ENCODE results near the gene LRRTM3.

LRRTM3 gene

DNA sequence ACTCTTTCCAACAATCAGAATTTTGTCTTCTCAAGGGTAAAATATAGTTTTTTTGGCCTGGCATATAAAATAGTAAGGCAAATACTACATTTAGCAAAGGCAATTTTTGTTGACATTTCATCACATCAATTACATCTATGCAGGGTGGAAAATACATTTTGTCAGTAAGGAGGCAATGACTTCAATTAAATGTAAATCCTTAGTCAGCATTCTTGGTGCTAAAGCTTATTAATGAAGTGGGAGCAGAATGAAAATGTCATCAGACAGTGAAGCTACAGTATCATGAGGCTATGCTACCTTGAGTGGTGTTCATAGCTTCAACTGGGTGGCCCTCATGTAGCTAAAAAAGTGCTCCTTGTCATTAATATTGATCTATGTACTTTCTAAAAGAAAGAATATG lies 8.9 kb downstream of the LRRTM3 start:
- no peak for DNase-seq (ENCODE audit: low spot score)

DNA sequence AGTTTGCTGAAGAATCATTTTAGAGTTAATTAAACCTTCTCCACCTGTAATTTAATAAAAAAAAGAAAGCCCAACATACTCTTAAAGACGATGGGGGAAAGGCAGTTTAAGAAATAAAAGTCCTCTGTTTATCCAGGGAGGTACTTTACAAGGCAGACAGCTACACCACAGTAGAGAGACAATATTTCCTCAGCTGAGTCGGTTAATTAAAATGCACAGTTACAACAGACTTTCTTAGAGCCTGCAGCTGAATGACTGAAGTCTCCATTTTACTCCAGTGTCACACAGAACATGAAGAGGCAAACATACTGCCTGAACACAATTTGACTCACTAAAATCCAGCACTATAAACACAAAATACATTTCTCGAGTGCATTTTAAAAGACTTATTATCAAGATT lies 15.1 kb downstream of the LRRTM3 start:
- DNase-seq (ENCODE audit: low spot score) = no peak

DNA sequence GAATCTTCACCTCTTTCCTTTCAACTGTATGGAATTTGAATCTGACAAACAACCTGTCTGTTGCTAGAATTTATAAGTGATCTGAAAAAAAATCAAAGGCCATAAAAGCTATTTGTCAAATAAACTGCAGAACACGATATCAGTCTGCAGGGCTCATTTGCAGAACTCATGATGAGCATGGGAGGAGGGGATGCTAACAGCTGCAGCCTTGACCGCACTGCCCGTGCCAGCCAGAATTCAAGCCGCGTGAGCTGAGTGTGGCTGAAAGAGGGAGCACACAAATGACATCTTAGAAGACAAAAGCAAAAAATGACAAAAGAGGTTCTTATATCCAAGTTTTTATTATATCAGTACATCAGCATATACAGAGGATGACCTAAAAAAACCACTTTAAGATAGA lies 15.7 kb downstream of the LRRTM3 start:
- DNase-seq (ENCODE audit: low spot score) = no peak

DNA sequence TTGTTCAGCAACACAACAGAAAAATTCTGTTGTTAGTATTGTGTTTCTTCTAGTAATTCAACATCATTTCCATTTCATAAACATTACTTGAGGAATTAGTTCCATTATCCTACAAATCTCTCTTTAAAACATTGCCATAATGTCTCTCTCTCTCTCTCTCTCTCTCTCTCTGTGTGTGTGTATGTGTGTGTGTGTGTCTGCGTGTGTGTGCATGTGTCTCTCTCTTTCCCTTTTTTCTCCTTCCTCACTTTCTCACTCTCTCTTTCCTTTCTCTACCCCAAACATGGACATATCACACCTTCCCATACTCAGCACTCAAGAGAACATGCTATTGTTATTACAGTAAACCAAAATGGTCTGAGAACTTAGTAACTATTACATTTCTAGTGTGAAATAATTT lies 16.6 kb downstream of the LRRTM3 start:
- no peak for DNase-seq (ENCODE audit: low spot score)

DNA sequence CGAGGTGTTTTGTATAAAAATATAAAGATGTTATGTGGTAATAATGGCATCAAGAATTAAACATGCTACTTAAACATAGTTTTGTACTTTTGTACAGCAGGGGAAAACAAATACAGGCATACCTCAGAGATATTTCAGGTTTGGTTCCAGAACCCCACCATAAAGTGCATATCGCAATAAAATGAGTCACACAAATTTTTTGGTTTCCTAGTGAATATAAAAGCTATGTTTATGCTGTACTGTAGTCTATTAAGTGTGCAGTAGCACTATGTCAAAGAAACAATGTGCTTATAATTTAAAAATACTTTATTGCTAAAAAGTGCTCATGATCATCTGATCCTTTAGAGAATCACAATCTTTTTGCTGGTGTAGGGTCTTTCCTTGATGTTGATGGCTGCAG lies 17.8 kb downstream of the LRRTM3 start:
- no peak for DNase-seq (ENCODE audit: low spot score)

DNA sequence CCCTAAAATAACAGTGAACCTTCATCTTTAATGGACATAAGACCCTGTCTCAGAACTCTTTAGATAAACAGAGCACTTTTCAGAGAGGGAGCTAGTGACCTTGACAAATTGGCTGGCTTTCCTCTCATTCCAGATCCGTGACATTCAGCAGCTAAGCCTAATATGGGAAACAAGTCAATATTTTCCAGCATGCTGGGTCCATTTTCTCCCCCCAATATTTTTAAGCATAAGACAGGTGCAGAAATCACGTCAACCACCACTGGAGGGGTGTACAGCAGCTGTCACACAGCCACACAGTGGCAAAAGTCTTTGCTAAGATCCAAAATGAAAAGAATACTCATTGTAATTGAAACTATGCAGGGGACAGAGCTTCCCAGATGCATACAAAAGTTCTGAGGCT lies 26.1 kb downstream of the LRRTM3 start:
- DNase-seq (ENCODE audit: low spot score) = no peak

DNA sequence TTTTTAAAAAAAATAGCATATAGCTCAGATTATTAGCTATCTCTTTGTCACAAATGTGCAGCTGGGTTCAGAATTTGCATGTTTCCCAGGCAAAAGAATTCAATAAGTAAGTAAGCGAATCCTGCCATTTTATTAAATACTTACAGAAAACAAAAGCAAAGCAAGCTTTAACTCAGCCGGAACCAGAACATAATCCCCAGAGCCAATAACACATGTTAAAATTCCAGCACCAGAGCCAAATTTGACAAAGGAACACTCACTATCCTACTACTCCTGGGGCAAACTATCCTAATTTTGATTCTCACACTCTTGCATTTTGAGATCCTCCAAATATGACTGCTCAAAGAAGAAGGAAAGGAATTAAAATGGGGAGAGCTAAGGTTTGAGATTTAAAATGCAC lies 32.6 kb downstream of the LRRTM3 start:
- no peak for DNase-seq (ENCODE audit: low spot score)

DNA sequence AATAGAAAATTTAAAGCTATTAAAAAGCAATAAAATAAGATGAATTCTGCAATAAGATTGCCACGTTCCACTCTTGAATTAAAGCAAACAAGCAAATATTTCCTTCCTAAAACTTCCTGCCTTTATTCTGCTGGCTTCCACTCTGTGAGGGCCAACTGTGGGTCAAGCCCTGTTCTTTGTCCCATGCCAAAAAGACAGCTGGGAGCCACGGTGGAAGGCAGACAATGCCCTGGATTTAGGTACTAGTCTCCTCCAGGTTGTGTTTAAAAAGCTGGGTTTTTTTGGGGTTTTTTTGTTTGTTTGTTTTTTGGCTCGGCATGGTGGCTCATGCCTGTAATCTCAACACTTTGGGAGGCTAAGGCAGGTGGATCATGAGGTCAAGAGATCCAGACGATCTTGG lies 39.1 kb downstream of the LRRTM3 start:
- no peak for DNase-seq (ENCODE audit: low spot score)

DNA sequence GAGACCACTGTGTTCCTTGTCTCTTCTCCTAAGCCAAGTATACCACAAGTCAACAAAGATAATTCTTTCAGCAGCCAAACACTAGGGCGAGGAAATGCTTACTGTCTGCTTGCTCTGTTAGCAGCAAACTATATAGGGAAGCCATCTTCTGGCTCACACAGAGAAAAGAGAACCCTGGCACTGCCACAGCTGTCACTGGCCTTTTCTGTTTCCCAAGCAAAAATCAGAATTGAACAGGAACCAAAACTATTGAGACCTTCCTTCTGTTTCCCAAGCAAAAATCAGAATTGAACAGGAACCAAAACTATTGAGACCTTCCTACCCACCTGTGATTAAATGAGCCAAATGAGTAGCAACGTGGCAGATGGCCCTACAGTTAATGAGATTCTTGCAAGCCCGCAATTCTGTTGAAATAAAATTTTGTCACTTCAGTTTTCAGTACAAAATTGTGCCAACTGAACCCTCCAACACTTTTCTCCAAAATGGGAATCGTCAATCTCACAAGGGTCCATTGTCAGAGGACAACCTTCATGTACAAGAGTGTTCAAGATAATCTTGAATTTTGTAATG lies 54.5 kb downstream of the LRRTM3 start:
- DNase-seq (ENCODE audit: low spot score) = no peak

DNA sequence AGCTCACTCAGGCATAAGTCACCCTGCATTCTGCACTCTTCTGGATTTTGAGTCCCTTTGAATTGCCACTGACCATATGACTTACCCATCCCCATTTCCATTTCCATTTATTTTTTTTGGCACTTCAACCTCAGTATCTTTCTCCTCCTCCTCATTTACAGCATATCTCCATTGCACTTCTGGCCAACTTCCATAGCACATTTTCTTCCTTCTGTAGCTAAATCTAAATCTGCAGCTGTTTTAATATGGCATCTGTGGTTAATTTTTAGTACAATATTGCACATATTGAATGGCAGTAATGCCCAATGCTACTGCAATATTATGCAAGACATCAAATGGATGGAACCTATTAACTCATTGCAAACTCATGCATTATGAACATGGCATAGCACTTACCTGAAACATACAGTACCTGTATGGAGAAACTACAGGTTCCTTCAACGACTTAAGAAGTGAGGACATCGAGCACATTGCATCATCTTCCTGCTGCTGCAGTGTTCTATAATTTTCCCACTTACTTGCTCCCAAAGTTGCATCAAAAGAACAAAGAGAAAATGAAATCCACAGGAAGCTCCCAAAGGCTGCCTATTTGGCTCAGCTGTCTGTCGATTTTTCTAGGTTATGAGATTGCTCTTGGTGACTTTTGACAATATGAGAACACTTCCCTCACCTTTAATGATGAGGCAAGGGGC lies 55.7 kb downstream of the LRRTM3 start:
- no peak for DNase-seq (ENCODE audit: low spot score)

DNA sequence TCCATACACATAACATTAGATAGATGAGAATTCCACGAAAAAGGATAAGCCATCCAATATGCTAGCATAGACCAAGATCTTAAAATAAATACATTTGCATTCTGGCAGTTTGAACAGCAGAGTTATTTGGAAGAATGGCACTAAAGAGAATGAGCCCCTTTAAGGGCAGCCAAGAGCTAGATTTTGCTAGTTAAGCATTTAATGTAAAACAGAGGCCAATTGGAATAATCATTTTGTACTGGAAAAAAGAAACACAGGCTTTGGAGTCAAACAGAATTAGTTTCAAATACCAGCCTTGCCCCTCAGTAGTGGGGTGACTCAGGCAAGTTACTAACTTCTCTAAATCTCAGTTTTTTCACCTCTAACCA lies 56.2 kb downstream of the LRRTM3 start:
- no peak for DNase-seq (ENCODE audit: low spot score)

DNA sequence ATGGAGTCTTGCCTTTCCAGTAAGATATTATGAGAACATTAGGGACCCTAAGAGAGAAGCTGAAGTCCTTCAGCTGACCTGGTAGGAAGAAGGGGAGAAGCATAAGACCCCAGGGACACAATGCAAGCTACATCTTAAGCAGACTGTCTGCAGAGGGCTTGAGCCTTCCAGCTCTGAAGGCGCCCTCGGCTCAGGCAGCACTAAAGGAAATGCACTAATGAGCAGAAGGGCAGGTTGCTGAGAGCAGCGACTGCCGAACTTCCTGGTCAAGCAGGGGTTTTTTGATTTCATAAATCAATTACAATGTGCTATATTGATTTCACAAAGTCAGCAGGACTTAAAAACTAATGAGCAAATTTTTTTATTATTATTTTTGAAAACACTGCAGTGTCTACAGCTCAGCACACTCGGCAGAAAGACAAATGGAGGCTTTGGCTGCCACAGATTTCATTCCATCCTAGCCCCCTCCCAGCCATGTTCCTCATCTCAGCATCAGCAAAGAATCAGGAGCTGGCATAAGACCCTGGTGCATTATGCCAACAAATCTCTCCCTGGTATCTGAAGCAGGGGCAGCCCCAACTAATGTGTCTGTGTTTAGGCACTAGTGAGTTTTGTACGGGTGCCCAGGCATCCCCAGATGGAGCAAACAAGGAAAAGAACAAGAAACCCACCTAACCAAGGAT lies 57.1 kb downstream of the LRRTM3 start:
- no peak for DNase-seq (ENCODE audit: low spot score)

DNA sequence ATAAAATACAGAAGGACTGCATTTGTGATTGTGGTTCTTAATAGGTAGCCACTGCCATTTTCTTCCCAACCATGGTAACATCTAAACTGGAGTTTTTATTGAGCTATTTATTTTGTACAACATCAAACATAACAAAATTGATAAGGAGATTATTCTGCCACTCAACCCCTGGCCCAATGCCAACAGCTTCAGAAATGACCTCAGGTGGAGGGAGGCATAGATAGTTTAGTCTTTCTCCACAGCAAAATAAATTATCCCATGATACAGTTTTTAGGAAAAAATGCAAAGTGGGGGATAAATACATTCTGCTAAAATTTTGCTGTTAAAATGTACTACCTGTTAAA lies 57.6 kb downstream of the LRRTM3 start:
- DNase-seq (ENCODE audit: low spot score) = no peak

DNA sequence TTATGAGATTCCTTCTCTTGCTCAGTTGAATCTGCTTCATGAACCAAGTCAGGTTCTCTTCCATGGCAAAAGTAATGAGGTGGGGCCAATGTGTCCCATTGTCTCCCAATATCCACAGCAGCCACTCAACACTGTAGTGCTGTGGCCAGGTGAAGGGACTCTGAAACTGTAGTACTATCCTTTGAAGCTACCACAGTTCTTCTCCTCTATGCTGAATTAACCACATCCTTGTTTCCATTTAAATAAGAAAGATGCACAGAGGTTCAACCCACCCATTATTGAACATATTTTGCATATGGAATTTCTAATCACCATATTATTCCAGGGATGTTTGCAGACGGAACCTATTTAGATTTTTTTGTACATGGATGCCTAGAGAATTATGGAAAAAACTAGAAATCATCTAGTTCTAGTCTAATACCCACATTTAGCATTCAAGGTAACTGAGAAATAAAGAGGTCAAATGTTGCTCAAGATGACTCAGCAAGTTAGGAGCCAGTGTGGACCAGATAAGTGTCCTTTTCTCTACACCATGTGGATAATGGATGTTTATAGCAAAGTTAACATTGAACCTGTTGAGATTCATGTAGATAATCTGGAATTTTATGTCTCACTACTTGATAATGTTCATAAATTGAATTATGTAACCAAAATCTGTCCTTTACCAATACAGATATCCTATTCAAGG lies 64.5 kb downstream of the LRRTM3 start:
- no peak for DNase-seq (ENCODE audit: low spot score)

DNA sequence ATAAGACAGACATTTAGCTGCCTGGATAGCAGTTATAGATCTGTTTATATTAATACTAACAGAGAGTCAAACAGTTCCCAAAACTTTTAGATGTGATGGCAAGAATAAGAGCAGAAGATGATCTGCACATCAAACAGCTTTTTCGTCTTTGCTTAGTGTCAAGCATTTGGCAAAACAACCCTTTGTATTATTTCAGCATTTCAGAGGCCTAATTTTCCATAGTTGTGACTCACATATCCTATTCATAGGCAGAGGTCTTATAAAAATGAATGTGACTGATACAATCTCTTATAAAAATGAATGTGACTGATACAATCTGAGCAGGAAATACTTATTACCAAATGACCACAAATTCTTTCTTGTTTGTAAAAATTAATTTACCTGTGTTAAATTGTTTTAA lies 71.2 kb downstream of the LRRTM3 start:
- no peak for DNase-seq (ENCODE audit: low spot score)

DNA sequence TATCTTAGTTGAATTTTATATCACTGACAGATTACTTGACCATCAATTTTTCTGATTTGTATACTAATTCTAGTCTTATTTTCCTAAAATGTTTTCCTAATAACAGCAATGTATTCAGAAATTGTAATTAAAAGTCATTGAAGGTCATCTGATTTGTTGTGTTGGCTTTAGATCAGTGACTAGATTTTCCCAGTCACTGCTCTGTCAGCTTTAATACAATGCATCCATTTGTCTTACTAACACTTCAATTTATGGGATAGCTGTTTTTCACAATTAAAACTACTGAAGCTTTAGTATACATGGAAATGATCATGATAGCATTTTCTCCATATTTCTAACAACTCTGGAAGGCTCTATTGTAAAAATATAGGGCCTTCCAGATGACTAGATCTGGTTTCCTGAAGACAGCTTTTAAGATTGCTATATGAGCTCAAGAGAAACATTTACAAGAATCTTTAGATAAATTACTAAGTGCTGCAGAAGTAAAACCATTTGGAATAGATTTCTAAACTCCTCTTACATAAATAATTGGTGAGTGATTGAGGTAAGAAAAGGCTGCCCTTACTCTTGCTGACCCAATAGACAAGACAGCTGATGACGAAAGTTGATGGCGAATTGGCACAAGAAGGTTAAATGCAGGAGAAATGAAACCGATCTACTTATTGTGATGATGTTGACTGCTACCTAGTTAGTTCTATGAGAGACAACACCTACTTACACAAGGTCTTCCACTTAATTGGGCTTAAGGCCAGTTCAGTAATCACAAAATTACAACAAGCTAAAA lies 74.1 kb downstream of the LRRTM3 start:
- no peak for DNase-seq (ENCODE audit: low spot score)

DNA sequence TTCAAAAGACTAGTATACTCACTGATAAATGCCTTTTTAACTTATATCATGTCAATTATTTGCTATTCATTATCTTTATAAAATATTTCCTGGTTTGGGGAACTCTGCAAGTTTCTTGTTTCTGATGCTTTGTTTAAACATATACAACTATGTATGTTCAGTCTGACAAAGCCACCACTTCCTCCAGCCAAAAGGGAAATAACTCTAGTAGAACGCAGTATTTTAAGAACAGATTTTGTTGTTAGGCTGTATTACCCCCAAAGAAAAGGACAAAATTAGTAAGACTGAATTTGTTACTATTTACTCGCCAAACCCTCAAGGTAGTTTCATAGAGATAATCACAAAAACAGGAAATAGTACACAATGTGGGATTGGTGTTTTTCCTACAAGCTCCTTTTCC lies 78.9 kb downstream of the LRRTM3 start:
- DNase-seq (ENCODE audit: low spot score) = no peak

DNA sequence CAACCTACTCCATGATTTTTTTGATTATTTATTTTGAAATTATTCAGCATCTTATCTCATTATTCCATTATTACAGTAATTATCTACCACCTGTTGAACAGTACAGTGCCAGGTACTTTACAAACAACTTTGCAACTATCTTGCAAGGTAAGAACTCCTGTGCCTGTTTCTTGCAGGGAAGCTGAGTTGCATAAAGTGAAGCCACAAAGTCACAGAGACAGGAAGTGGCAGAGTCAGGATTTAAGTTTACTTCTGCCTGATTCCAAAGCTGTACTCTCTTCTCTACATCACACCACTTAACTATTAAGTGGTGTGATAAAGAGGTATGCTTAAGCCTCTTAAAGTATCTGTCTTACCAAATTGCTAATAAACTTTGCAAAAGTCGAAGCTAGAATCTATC lies 80.1 kb downstream of the LRRTM3 start:
- DNase-seq (ENCODE audit: low spot score) = no peak

DNA sequence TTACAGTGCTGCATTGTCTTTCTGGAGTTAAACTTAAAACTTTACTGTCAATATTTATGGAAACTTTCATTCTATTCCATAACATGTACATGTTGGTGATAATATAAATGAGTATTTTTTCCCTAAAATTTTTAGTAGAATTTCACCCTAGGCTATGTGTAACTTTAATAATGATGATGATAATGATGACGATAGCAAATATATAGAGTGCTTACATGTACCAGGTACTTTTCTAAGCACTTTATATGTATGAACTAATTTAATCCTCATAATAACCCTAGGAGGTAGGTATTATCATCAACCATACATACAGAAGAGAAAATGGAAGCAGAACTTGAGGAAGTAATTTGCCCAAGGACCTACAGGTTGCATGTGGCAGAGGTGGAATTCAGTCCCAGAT lies 85.6 kb downstream of the LRRTM3 start:
- DNase-seq (ENCODE audit: low spot score) = no peak

DNA sequence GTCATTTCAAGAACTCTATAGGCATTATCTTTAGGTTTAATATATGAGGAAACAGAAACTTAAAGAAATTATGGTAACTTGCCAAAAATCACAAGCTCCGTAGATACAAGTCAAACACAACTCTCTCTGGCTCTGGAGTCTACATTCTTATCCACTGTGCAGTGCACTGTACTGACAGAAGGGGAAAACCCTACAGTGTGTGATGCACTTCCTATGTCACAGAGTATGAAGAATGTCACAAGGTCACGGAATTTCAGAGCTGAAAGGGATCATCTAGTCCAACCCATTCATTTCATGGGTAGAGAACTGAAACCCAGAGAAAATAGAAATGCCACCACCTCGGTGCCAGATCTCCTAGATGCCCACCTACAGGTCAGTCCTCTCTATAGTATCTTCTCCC lies 86.1 kb downstream of the LRRTM3 start:
- DNase-seq (ENCODE audit: low spot score) = no peak

DNA sequence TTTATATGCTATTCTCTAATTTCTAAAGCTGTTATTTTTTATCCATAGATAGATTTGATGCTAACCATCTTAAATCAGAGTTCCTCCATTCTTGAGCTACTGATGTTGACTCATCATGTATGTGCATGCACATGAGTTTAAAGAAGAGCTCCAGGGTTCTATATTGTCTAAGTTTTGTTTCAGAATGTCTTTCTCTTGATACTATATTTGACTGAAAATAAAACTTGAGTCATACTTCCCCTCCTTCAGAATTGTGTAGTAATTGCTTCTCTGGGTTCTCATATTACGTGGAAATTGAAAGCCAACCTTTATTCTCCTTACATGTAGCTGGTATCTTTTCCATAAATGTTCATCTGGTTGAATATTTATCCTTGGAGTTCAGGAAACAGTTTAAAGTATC lies 89.4 kb downstream of the LRRTM3 start:
- no peak for DNase-seq (ENCODE audit: low spot score)

DNA sequence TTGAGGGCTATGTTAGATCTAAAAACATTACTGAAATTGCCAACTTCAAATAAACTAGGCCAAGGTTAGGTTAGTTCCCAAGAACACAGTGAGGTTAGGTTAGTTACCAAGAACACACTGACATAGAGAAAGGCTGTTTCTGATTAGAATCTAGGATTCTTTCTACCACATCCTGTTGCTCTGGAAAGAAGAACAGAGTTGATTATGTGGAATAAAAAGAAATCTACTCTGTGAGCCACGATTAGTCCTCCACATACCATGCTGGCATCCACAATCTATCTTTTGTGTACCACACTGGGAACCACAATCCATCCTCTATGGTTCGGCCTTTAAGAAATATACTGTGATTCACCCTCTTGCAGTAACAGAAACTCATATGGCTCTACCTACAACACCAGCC lies 91.4 kb downstream of the LRRTM3 start:
- no peak for DNase-seq (ENCODE audit: low spot score)

DNA sequence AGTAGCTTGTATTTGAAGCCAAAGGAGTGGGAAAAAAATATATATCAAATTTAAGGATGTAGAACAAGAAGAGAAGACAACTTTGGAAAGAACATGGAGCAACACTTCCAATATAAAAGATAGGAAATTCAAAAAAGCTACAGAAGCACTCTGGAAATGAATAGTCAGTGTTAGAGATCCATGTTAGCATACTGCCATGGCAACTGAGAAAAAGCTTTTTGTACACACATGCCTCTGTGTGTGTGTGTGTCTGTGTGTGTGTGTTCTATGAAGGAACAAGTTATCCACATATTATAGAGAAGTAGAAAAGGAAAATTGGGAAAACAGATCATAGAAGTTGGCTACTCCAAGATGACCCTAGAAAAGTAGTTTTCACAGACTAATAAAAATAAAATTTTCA lies 96.3 kb downstream of the LRRTM3 start:
- no peak for DNase-seq (ENCODE audit: low spot score)

All from hematopoietic multipotent progenitor cell treated with erythropoietin and hydrocortisone succinate and interleukin-3 and kit ligand, for 15 days (in vitro differentiated cells).